K562 (cell line): ENCODE data around the gene RNF112. TPM values are rescaled to one million over a fixed set of nuclear protein-coding genes. Genes with fewer than 3 reads are reported as not detected.
A peak's percentile ranks its signal among the peaks of the same experiment; 100 is the strongest.

Experiments
- ATAC-seq: fragments of 200-7000 bp; cut with Tn5 transposase; 3 replicates; pipeline ENCODE4 v1.9.1; 2020; ENCODE audit warnings: moderate library complexity
- BruUV-seq: library from RNA; stranded (reverse); fragments of 400-500 nt; replicated peaks from 2 replicates; lab custom pipeline; 2021; lab: Mats Ljungman, UMichigan
- CTCF ChIA-PET: fragments of 300-600 bp; formaldehyde crosslinking; extraction: SDS; loops from one replicate; lab custom pipeline; 2021; ENCODE audit warnings: low intra/inter-chr PET ratio; lab: Yijun Ruan, JAX
- POLR2A ChIA-PET: fragments of 300-600, 350-650 bp; sonication (Branson Sonifier 250); formaldehyde crosslinking; extraction: SDS; loops from one replicate; lab custom pipeline; 2021; ENCODE audit warnings: antibody characterized with exemption, inconsistent platforms; lab: Yijun Ruan, JAX
- DNase-seq, 4 experiments: peaks; one replicate each; pipeline versions ENCODE4 v3.0.0 to v3.0.0-alpha.2; 2011 to 2018; ENCODE audit warnings: low spot score in 3 of 4, mixed read lengths in 3 of 4; ENCODE audit errors: extremely low read depth in 1 of 4
- FAIRE-seq: peaks from 2 replicates; lab custom pipeline; 2011; peaks lifted over from hg19 to GRCh38; lab: Jason Lieb, UNC
- H2AFZ ChIP-seq: 2 replicates; pipeline ENCODE4 v1.6.0; 2011; ENCODE audit warnings: low read depth, low read length, control low read depth, inconsistent platforms
- H3K27ac ChIP-seq: fragments of 200-600 bp; 3 replicates; pipeline ENCODE4 v1.8.0; 2011; ENCODE audit warnings: low read depth, mild to moderate bottlenecking, control low read depth, inconsistent platforms, low read length, moderate library complexity, mixed read lengths; ENCODE audit errors: extremely low read depth
- H3K27me3 ChIP-seq, 2 experiments: fragments of 300-600 bp in 1 of 2; 2 replicates in 1 of 2; 3 replicates in 1 of 2; pipeline versions ENCODE4 v1.6.0 to v1.8.0; 2011; ENCODE audit warnings: inconsistent platforms in 2 of 2, low read length in 2 of 2, mild to moderate bottlenecking in 1 of 2, mixed read lengths in 1 of 2, moderate library complexity in 1 of 2; ENCODE audit not compliant: control insufficient read depth in 2 of 2, insufficient read depth in 2 of 2
- H3K36me3 ChIP-seq: fragments of 300-600 bp; 3 replicates; pipeline ENCODE4 v1.8.0; 2011; ENCODE audit warnings: mild to moderate bottlenecking, low read length, inconsistent platforms; ENCODE audit not compliant: control insufficient read depth, insufficient read depth
- H3K4me1 ChIP-seq, 2 experiments: fragments of 200-600 bp in 1 of 2; replicated peaks in 1 of 2; 2 replicates in 1 of 2; 3 replicates in 1 of 2; pipeline versions ENCODE4 v1.5.1 to v1.8.0; 2011; ENCODE audit warnings: inconsistent platforms in 2 of 2, low read length in 2 of 2, mild to moderate bottlenecking in 1 of 2, mixed read lengths in 1 of 2, moderate library complexity in 1 of 2; ENCODE audit not compliant: control insufficient read depth in 2 of 2, insufficient read depth in 2 of 2
- H3K4me2 ChIP-seq: 2 replicates; pipeline ENCODE4 v1.6.1; 2011; ENCODE audit warnings: low read length, control low read depth, inconsistent platforms, mixed read lengths; ENCODE audit not compliant: insufficient read depth
- H3K4me3 ChIP-seq: fragments of 200-600 bp; sonication (generic), shearing (Covaris generic); 2 replicates; pipeline ENCODE4 v1.5.1; 2016; ENCODE audit warnings: control low read depth, inconsistent platforms
- H3K79me2 ChIP-seq: fragments of 200-600 bp; 3 replicates; pipeline ENCODE4 v1.8.0; 2011; ENCODE audit warnings: low read length, inconsistent platforms; ENCODE audit not compliant: control insufficient read depth, insufficient read depth
- H3K9ac ChIP-seq, 2 experiments: 2 replicates each; pipeline versions ENCODE4 v1.6.0 to v1.6.1; 2011; ENCODE audit warnings: low read depth in 2 of 2, low read length in 2 of 2, control low read depth in 1 of 2, inconsistent platforms in 1 of 2, mild to moderate bottlenecking in 1 of 2, mixed read lengths in 1 of 2; ENCODE audit not compliant: insufficient read depth in 1 of 2
- H3K9me1 ChIP-seq: one replicate; pipeline ENCODE4 v1.6.0; 2011; ENCODE audit warnings: inconsistent platforms, mild to moderate bottlenecking, low read length, moderate library complexity; ENCODE audit not compliant: control insufficient read depth, insufficient read depth
- H3K9me3 ChIP-seq: replicated peaks from 2 replicates; pipeline ENCODE4 v1.5.1; 2011; ENCODE audit warnings: low read depth, low read length, inconsistent platforms; ENCODE audit not compliant: control insufficient read depth, insufficient read depth
- H4K20me1 ChIP-seq: replicated peaks from 2 replicates; pipeline ENCODE4 v1.6.1; 2011; ENCODE audit warnings: low read length, inconsistent platforms, mixed read lengths; ENCODE audit not compliant: control insufficient read depth, insufficient read depth
- BMI1 ChIP-seq: fragments of 150-350 bp; IDR thresholded peaks from 2 replicates; pipeline ENCODE4 v1.6.1; 2014; ENCODE audit warnings: low read length
- EGR1 ChIP-seq: fragments of 450-650 bp; conservative IDR thresholded peaks from 2 replicates; pipeline ENCODE4 v1.6.1; 2017; ENCODE audit warnings: mild to moderate bottlenecking
- FOXJ2 ChIP-seq: fragments of 200-800 bp; sonication (Bioruptor generic); IDR thresholded peaks from 2 replicates; pipeline ENCODE4 v1.6.1; 2016; ENCODE audit warnings: missing genetic modification characterization, missing compliant biosample characterization
- GABPA ChIP-seq: fragments of 200-800 bp; sonication (Bioruptor generic); conservative IDR thresholded peaks from 2 replicates; pipeline ENCODE4 v1.6.1; 2016; ENCODE audit warnings: low read depth, missing genetic modification characterization, missing compliant biosample characterization
- MYNN ChIP-seq, 2 experiments: sonication (generic); formaldehyde crosslinking in 1 of 2; IDR thresholded peaks; 2 replicates each; pipeline versions ENCODE4 v1.5.0 to v1.6.1; 2016 to 2020; ENCODE audit warnings: antibody characterized with exemption in 1 of 2, missing genetic modification reagents in 1 of 2
- NCOA1 ChIP-seq: fragments of 450-650 bp; IDR thresholded peaks from 2 replicates; pipeline ENCODE4 v1.6.1; 2016; ENCODE audit warnings: low read depth
- PCBP1 ChIP-seq: fragments of 200-400 bp; formaldehyde crosslinking; IDR thresholded peaks from 2 replicates; pipeline ENCODE4 v1.6.1; 2018; ENCODE audit warnings: mild to moderate bottlenecking, low read depth, low read length; ENCODE audit not compliant: poor library complexity, severe bottlenecking
- POLR2AphosphoS2 ChIP-seq: IDR thresholded peaks from 2 replicates; pipeline ENCODE4 v1.6.1; 2012; ENCODE audit warnings: low read length, improper control_type of control experiment
- SMAD1 ChIP-seq: fragments of 150-350 bp; IDR thresholded peaks from 2 replicates; pipeline ENCODE4 v1.6.1; 2014; ENCODE audit warnings: low read length, low read depth; ENCODE audit not compliant: partially characterized antibody
- ZNF212 ChIP-seq: fragments of 450-650 bp; formaldehyde crosslinking; IDR thresholded peaks from 2 replicates; pipeline ENCODE4 v1.4.0; 2020; ENCODE audit warnings: mild to moderate bottlenecking
- ZNF644 ChIP-seq: fragments of 200-800 bp; sonication (Bioruptor generic); IDR thresholded peaks from 2 replicates; pipeline ENCODE4 v1.6.1; 2016; ENCODE audit warnings: low read depth, missing genetic modification characterization, missing compliant biosample characterization
- WGBS: fragments of 100-300 bp; shearing (Covaris generic); methylation state at CpG from one replicate; pipeline ENCODE4 v1.1.6; 2016; ENCODE audit warnings: low coverage, mixed read lengths; ENCODE audit not compliant: insufficient coverage; ENCODE audit errors: missing lambda C conversion rate; 5-methylcytosine and 5-hydroxymethylcytosine counted together
- in situ Hi-C: fragments of 300-500 bp; cut with MboI; formaldehyde crosslinking; loops from 4 replicates; pipeline ENCODE4 v1.15.0; 2018; ENCODE audit warnings: inconsistent platforms, mixed read lengths
- intact Hi-C: fragments of 100-400 bp; cut with micrococcal nuclease; formaldehyde crosslinking; loops from 2 replicates; pipeline ENCODE4 v1.14.2; 2022
- polyA plus RNA-seq, 8 experiments: library from polyadenylated mRNA; depleted of rRNA in 4 of 8; stranded (reverse) in 5 of 8; unstranded in 3 of 8; fragments of >200 nt; fragmentation: Nextera tagmentation in 2 of 8; fragmentation: Illumina TruSeq in 1 of 8; extraction: Ambion mirVana in 2 of 8; extraction: Trizol in 1 of 8; gene quantifications; 2 replicates each; pipeline versions ENCODE4 v1.2.1 to v1.2.3, GENCODE V29; 2011 to 2014; ENCODE audit warnings: inconsistent platforms in 1 of 8, missing spikeins in 1 of 8
- total RNA-seq, 7 experiments: library from RNA; depleted of rRNA in 6 of 7; stranded (reverse); fragments of >200 nt in 6 of 7; fragmentation: Illumina TruSeq in 2 of 7; extraction: Trizol in 2 of 7; gene quantifications; 2 replicates each; pipeline versions ENCODE4 v1.2.1 to v1.2.3, GENCODE V29; 2011 to 2021; ENCODE audit warnings: low replicate concordance in 1 of 7
- TF ChIP-seq, protein P1 (sequence below): fragments of 450-650 bp; IDR thresholded peaks from 2 replicates; pipeline ENCODE4 v1.6.1; 2017; ENCODE audit warnings: antibody characterized with exemption, mild to moderate bottlenecking

Gene RNF112
- total and polyA plus RNA-seq, 9 of the 15 experiments (the other 6 are each of a cell fraction or from before 2014, with no cell fraction given): 0.05 TPM; not detected in 8

DNA sequence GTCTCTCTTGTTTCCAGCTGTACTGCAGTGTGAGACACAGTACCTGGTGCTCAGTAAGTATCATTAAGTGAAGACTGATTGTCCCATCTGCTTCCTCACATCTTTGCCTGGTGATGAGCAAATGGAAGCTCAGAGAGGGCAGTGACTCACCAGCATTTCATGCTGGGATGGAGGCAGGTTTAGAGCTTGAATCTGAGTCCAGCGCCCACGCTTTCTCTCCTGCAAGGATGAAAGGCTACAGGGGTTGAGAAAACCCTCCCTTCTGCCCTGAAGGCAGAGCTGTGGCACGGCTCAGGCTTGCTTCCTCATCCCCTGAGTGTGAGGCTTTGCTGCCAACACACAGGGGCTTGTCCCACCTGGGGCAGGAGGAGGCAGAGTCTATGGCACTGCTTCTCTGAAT lies 1.5 kb upstream of the RNF112 start:
- DNase-seq (no peak), FAIRE-seq (no peak), ATAC-seq (no peak)
- Histone ChIP-seq H2AFZ (no peak overlapping the region), H3K9me3 (no peaks in the 10 kb centered on the region), H3K4me1 (no peaks in the 10 kb centered on the region; a peak in 1 of 5 replicates), H3K9me1 (no peaks in the 10 kb centered on the region), H3K27ac (no peak overlapping the region), H3K27me3 (peaks cover 4 to 46% of the 10 kb centered on the region in 2 experiments), H4K20me1 (no peaks in the 10 kb centered on the region), H3K79me2 (no peaks in the 10 kb centered on the region), H3K36me3 (no peaks in the 10 kb centered on the region), H3K4me3 (no peak overlapping the region), H3K4me2 (no peak overlapping the region), H3K9ac (no peak overlapping the region)
- no TSS peak for BruUV-seq
- CTCF ChIA-PET: no interaction called here
- TF ChIP-seq BMI1 (no peak), EGR1 (peak; percentile 32; the same call in 1 of the 2 replicates)
- 0% methylated on average over 2 of the region's 3 CpGs for WGBS
- POLR2A ChIA-PET: interaction anchor here (1.7 kb wide), 1 partner anchor 12 kb away, joined by 4 read pairs; no protein-coding TSS in a partner anchor
- intact Hi-C loops (no loop called here), in situ Hi-C loops (no loop called here)

DNA sequence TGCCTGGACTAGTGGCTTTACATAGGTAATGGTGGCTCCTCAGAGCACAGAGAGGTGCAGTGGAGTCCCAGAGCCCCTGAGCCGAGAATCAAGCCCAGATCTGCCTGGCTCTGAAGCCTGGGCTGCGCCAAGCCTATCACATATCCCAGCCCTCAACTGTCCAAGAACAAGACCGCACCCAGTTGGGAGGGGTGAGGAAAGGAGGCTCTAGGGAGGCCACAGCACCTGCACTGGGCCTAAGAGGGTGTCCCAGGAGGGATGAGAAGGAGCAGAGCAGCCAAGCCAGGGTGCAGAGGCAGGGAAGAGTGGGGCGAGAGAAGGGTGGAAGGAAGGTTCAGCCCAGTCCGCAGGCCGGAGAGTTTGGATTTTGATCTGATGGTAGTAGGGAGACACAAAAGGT lies 941 bp upstream of the RNF112 start:
- POLR2A ChIA-PET: no interaction called here
- no TSS peak for BruUV-seq
- intact Hi-C loops (no loop called here), in situ Hi-C loops (no loop called here)
- H3K4me1 ChIP-seq: no peaks in the 10 kb centered on the region; a peak in 1 of 5 replicates
- H3K4me2 ChIP-seq: no peak overlapping the region
- H3K9ac ChIP-seq: no peak overlapping the region
- FAIRE-seq (no peak), DNase-seq (no peak), ATAC-seq (peak; percentile 43; the same call in 1 of the 3 replicates)
- no peak overlapping the region for H2AFZ ChIP-seq
- H3K9me1 ChIP-seq: no peaks in the 10 kb centered on the region
- H3K4me3 ChIP-seq: no peak overlapping the region
- H3K27me3 ChIP-seq: peaks cover 4 to 52% of the 10 kb centered on the region in 2 experiments
- no peaks in the 10 kb centered on the region for H3K9me3 ChIP-seq
- H3K79me2 ChIP-seq: no peaks in the 10 kb centered on the region
- no peaks in the 10 kb centered on the region for H4K20me1 ChIP-seq
- WGBS: 0% methylated on average over 3 of the region's 6 CpGs
- H3K27ac ChIP-seq: no peak overlapping the region
- CTCF ChIA-PET: no interaction called here
- H3K36me3 ChIP-seq: no peaks in the 10 kb centered on the region
- TF ChIP-seq POLR2AphosphoS2 (no peak), SMAD1 (no peak), ZNF644 (tag) (no peak), PCBP1 (no peak), NCOA1 (no peak), GABPA (no peak), FOXJ2 (tag) (no peak), ZNF212 (CRISPR knock-in tag) (no peak), MYNN (IDR thresholded peaks at IDR 0.05) (no peak), MYNN (CRISPR knock-in tag; IDR thresholded peaks at IDR 0.05) (no peak)
- TF ChIP-seq, protein P1, sequence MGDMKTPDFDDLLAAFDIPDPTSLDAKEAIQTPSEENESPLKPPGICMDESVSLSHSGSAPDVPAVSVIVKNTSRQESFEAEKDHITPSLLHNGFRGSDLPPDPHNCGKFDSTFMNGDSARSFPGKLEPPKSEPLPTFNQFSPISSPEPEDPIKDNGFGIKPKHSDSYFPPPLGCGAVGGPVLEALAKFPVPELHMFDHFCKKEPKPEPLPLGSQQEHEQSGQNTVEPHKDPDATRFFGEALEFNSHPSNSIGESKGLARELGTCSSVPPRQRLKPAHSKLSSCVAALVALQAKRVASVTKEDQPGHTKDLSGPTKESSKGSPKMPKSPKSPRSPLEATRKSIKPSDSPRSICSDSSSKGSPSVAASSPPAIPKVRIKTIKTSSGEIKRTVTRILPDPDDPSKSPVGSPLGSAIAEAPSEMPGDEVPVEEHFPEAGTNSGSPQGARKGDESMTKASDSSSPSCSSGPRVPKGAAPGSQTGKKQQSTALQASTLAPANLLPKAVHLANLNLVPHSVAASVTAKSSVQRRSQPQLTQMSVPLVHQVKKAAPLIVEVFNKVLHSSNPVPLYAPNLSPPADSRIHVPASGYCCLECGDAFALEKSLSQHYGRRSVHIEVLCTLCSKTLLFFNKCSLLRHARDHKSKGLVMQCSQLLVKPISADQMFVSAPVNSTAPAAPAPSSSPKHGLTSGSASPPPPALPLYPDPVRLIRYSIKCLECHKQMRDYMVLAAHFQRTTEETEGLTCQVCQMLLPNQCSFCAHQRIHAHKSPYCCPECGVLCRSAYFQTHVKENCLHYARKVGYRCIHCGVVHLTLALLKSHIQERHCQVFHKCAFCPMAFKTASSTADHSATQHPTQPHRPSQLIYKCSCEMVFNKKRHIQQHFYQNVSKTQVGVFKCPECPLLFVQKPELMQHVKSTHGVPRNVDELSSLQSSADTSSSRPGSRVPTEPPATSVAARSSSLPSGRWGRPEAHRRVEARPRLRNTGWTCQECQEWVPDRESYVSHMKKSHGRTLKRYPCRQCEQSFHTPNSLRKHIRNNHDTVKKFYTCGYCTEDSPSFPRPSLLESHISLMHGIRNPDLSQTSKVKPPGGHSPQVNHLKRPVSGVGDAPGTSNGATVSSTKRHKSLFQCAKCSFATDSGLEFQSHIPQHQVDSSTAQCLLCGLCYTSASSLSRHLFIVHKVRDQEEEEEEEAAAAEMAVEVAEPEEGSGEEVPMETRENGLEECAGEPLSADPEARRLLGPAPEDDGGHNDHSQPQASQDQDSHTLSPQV: no peak
